Measurements from ENCODE around the gene HOXD13. TPM values are rescaled to one million over a fixed set of nuclear protein-coding genes. Genes with fewer than 3 reads are reported as not detected.
A peak's percentile ranks its signal among the peaks of the same experiment; 100 is the strongest.

Gene HOXD13
- total RNA-seq, 1 experiment from 2014 or later, result not detected

DNA sequence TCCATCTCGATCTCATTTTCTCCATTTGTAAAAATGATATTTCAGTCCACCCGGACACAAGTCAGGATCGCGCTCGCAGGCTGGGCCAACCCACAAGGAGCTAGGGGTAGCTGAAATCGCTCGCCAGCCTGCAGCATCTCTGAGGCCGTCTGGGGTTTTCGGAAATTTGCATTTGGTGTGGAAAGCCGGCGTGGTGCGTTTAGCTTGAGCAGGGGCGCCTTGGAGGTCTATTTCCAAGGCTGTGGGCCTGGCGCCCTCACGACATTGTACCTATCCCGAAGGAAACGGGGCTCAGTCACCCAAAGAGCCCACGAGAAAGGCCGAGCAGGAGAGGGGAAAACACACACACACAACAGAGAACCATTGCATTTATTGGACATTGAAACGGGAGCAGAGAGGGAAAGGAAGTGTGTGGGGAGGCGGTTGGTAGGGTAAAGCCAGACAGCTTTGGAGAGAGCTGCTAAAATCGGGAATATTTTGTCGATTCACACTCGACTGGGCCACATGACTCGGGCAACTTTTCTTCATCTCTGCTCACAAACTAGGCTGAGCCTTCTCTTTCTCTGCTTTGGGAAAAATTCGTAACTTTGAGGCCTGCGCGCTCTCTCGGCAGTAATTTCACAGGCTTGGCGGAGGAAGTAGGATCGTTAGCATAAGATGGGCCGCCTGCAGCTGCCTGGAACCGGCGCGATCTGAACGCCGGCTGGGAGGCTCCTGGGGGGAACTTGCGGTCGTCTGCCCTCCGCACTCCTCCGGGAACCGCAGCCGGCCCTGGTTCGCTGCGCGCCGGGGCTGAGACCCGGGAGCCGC lies 35.9 kb downstream of the HOXD13 start:
- Histone ChIP-seq H3F3A (ENCODE audit: insufficient read depth, low read depth) (no peaks in the 10 kb centered on the region), H2AFZ (no peak overlapping the region), H3K79me2 (ENCODE audit: low read depth) (no peaks in the 10 kb centered on the region), H3K27ac (no peak overlapping the region), H3K27me3 (ENCODE audit: insufficient read depth, low read depth) (peaks cover 52% of the 10 kb centered on the region), H3K4me2 (no peak overlapping the region), H3K9me2 (ENCODE audit: insufficient read depth) (no peaks in the 10 kb centered on the region), H3K36me3 (ENCODE audit: low read depth) (no peaks in the 10 kb centered on the region), H4K20me1 (ENCODE audit: insufficient read depth) (no peaks in the 10 kb centered on the region), H3K4me1 (replicated peaks; ENCODE audit: insufficient read depth) (no peaks in the 10 kb centered on the region), H3K4me3 (no peak overlapping the region), H3K9me3 (ENCODE audit: insufficient read depth, low read depth) (no peaks in the 10 kb centered on the region)
- DNase-seq, result no peak
- POLR2A ChIA-PET (ENCODE audit: unreplicated experiment), result interaction anchor here (0.6 kb wide), 1 partner anchor 508 kb away, joined by 3 read pairs; no protein-coding TSS in a partner anchor
- TF ChIP-seq, protein P1, sequence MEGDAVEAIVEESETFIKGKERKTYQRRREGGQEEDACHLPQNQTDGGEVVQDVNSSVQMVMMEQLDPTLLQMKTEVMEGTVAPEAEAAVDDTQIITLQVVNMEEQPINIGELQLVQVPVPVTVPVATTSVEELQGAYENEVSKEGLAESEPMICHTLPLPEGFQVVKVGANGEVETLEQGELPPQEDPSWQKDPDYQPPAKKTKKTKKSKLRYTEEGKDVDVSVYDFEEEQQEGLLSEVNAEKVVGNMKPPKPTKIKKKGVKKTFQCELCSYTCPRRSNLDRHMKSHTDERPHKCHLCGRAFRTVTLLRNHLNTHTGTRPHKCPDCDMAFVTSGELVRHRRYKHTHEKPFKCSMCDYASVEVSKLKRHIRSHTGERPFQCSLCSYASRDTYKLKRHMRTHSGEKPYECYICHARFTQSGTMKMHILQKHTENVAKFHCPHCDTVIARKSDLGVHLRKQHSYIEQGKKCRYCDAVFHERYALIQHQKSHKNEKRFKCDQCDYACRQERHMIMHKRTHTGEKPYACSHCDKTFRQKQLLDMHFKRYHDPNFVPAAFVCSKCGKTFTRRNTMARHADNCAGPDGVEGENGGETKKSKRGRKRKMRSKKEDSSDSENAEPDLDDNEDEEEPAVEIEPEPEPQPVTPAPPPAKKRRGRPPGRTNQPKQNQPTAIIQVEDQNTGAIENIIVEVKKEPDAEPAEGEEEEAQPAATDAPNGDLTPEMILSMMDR (conservative IDR thresholded peaks at IDR 0.05), result no peak
- no peak for TF ChIP-seq EZH2 (IDR thresholded peaks at IDR 0.05; ENCODE audit: low read depth)
- CTCF ChIA-PET, result interaction anchor here (0.6 to 2.9 kb wide), 6 partner anchors 327 to 526 kb away, joined by 3 to 15 read pairs (median 10); no protein-coding TSS in a partner anchor
- intact Hi-C loops (cut with micrococcal nuclease; ENCODE audit: unreplicated experiment), result loop anchor here (5.0 kb wide), 1 partner anchor 1204 kb away; no protein-coding TSS in a partner anchor
- no TSS peak for BruUV-seq (replicated peaks)

DNA sequence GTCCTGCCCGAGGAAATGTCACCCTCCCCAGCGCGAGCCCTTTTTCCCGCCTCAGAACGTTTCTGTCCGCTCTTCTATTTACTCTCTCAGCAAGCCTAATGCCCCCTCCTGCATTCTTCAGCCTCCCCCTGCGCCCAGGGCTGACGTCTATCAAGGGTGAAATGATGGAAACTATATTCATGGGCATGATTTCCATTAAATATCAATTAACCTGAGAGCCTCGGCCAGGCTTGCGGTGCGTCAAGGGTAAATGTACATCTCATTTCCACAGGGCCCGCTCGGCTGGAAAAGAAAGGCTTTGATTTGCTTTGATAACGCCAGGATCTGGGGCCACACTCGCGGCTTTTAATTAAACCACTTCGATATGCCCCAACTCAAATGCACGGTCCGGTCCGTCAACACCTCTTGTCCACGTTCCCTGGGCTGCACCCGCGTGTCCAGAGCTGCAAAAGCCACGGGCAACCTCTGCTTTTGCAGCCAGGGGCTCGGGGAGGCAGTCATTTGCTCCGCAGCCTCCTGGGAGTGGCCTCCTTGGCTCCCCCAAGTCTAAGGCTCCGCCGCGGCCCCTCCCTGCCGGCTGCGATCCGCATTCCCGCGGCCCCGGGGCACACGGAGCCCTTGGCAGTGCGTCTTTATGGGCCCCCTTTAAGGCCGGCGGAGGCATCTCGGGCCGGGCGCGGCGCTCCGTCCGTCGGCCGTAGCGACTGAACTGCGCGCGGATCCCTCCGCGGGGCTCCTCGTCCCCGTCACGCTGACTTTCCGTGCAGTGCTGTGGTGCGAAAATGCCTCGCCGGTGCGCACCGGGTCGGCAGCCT lies 36.7 kb downstream of the HOXD13 start, which contains the start of gene HOXD8:
Gene HOXD8 (plus strand): TSS at position 724 of the 815 bp plus-strand sequence. CDS start 662 bp downstream, outside the sequence.
- CTCF ChIA-PET, result interaction anchor here (0.9 to 2.9 kb wide), 3 partner anchors 425 to 523 kb away, joined by 3 to 14 read pairs (median 3); no protein-coding TSS in a partner anchor
- Histone ChIP-seq H3K79me2 (ENCODE audit: low read depth) (no peaks in the 10 kb centered on the region), H3K4me2 (peak within 1 kb of the TSS; percentile 63), H2AFZ (no peak within 1 kb of the TSS; the same call in 1 of the 2 replicates), H3F3A (ENCODE audit: insufficient read depth, low read depth) (no peaks in the 10 kb centered on the region), H3K9me2 (ENCODE audit: insufficient read depth) (no peaks in the 10 kb centered on the region), H3K4me1 (replicated peaks; ENCODE audit: insufficient read depth) (no peaks in the 10 kb centered on the region), H3K27ac (no peak within 1 kb of the TSS), H3K27me3 (ENCODE audit: insufficient read depth, low read depth) (peaks cover 51% of the 10 kb centered on the region), H3K36me3 (ENCODE audit: low read depth) (no peaks in the 10 kb centered on the region), H3K4me3 (peak within 1 kb of the TSS; percentile 32; the same call in 1 of the 2 replicates), H4K20me1 (ENCODE audit: insufficient read depth) (no peaks in the 10 kb centered on the region), H3K9me3 (ENCODE audit: insufficient read depth, low read depth) (no peaks in the 10 kb centered on the region)
- DNase-seq, result peak in 1 of 2 experiments; percentile 39
- BruUV-seq (replicated peaks), result no TSS peak
- POLR2A ChIA-PET (ENCODE audit: unreplicated experiment), result interaction anchor here (0.6 kb wide), 1 partner anchor 508 kb away, joined by 3 read pairs; no protein-coding TSS in a partner anchor
- intact Hi-C loops (cut with micrococcal nuclease; ENCODE audit: unreplicated experiment), result loop anchor here (5.0 kb wide), 1 partner anchor 1203 kb away; no protein-coding TSS in a partner anchor
- TF ChIP-seq, protein P1 (conservative IDR thresholded peaks at IDR 0.05), result no peak
- TF ChIP-seq EZH2 (IDR thresholded peaks at IDR 0.05; ENCODE audit: low read depth), result no peak

DNA sequence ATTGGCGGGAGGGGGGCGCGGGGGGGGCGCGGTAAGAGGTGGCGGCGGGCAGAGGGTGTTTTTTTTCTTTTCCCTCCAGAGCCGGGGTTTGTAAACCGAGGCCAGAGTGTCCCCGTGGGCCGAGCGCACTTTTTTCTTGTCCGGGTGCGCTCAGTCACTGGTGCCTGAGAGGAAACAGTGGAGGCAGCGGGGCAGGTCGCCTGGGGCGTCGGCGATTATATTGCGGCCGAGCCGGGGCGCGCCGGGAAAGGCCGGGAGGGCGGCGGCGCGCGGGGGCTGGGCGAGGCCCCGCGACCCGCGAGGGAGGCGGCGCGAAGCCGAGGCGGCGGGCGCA lies 37.3 kb downstream of the HOXD13 start:
- H3K9me3 ChIP-seq (ENCODE audit: insufficient read depth, low read depth), result no peaks in the 10 kb centered on the region
- H3F3A ChIP-seq (ENCODE audit: insufficient read depth, low read depth), result no peaks in the 10 kb centered on the region
- DNase-seq, result peak in 1 of 2 experiments; percentile 34
- no peak overlapping the region for H3K4me3 ChIP-seq
- no peaks in the 10 kb centered on the region for H3K9me2 ChIP-seq (ENCODE audit: insufficient read depth)
- H3K36me3 ChIP-seq (ENCODE audit: low read depth), result no peaks in the 10 kb centered on the region
- H3K4me2 ChIP-seq, result peak overlapping the region; percentile 12; the same call in 1 of the 2 replicates
- BruUV-seq (replicated peaks), result no TSS peak
- TF ChIP-seq, protein P1 (conservative IDR thresholded peaks at IDR 0.05), result no peak
- no peak for TF ChIP-seq EZH2 (IDR thresholded peaks at IDR 0.05; ENCODE audit: low read depth)
- peaks cover 49% of the 10 kb centered on the region for H3K27me3 ChIP-seq (ENCODE audit: insufficient read depth, low read depth)
- H3K4me1 ChIP-seq (replicated peaks; ENCODE audit: insufficient read depth), result no peaks in the 10 kb centered on the region
- H2AFZ ChIP-seq, result no peak overlapping the region
- H3K79me2 ChIP-seq (ENCODE audit: low read depth), result no peaks in the 10 kb centered on the region
- intact Hi-C loops (cut with micrococcal nuclease; ENCODE audit: unreplicated experiment), result loop anchor here (5.0 kb wide), 1 partner anchor 1203 kb away; no protein-coding TSS in a partner anchor
- no peaks in the 10 kb centered on the region for H4K20me1 ChIP-seq (ENCODE audit: insufficient read depth)
- no peak overlapping the region for H3K27ac ChIP-seq
- CTCF ChIA-PET, result interaction anchor here (1.0 kb wide), 1 partner anchor 424 kb away, joined by 3 read pairs; no protein-coding TSS in a partner anchor
- POLR2A ChIA-PET (ENCODE audit: unreplicated experiment), result no interaction called here

Data from PC-9 (cell line).